ENCODE results near the gene LTB.
"Not testable (repeated sequence)": the region's sequence is repeated elsewhere in the genome, so short reads cannot be mapped to it uniquely, and the experiment has no call there.

Gene LTB

DNA sequence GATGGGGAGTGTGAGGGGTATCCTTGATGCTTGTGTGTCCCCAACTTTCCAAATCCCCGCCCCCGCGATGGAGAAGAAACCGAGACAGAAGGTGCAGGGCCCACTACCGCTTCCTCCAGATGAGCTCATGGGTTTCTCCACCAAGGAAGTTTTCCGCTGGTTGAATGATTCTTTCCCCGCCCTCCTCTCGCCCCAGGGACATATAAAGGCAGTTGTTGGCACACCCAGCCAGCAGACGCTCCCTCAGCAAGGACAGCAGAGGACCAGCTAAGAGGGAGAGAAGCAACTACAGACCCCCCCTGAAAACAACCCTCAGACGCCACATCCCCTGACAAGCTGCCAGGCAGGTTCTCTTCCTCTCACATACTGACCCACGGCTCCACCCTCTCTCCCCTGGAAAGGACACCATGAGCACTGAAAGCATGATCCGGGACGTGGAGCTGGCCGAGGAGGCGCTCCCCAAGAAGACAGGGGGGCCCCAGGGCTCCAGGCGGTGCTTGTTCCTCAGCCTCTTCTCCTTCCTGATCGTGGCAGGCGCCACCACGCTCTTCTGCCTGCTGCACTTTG is 6.8 kb downstream of the LTB start, which contains the start of gene TNF:
Gene TNF, plus strand, starts transcription at position 231 of the 567 bp plus-strand sequence. Its CDS starts 177 bp downstream, at position 408.
- DNase-seq = no peak

DNA sequence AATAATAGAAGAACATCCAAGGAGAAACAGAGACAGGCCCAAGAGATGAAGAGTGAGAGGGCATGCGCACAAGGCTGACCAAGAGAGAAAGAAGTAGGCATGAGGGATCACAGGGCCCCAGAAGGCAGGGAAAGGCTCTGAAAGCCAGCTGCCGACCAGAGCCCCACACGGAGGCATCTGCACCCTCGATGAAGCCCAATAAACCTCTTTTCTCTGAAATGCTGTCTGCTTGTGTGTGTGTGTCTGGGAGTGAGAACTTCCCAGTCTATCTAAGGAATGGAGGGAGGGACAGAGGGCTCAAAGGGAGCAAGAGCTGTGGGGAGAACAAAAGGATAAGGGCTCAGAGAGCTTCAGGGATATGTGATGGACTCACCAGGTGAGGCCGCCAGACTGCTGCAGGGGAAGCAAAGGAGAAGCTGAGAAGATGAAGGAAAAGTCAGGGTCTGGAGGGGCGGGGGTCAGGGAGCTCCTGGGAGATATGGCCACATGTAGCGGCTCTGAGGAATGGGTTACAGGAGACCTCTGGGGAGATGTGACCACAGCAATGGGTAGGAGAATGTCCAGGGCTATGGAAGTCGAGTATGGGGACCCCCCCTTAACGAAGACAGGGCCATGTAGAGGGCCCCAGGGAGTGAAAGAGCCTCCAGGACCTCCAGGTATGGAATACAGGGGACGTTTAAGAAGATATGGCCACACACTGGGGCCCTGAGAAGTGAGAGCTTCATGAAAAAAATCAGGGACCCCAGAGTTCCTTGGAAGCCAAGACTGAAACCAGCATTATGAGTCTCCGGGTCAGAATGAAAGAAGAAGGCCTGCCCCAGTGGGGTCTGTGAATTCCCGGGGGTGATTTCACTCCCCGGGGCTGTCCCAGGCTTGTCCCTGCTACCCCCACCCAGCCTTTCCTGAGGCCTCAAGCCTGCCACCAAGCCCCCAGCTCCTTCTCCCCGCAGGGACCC is 7.8 kb downstream of the LTB start:
- DNase-seq = no peak

DNA sequence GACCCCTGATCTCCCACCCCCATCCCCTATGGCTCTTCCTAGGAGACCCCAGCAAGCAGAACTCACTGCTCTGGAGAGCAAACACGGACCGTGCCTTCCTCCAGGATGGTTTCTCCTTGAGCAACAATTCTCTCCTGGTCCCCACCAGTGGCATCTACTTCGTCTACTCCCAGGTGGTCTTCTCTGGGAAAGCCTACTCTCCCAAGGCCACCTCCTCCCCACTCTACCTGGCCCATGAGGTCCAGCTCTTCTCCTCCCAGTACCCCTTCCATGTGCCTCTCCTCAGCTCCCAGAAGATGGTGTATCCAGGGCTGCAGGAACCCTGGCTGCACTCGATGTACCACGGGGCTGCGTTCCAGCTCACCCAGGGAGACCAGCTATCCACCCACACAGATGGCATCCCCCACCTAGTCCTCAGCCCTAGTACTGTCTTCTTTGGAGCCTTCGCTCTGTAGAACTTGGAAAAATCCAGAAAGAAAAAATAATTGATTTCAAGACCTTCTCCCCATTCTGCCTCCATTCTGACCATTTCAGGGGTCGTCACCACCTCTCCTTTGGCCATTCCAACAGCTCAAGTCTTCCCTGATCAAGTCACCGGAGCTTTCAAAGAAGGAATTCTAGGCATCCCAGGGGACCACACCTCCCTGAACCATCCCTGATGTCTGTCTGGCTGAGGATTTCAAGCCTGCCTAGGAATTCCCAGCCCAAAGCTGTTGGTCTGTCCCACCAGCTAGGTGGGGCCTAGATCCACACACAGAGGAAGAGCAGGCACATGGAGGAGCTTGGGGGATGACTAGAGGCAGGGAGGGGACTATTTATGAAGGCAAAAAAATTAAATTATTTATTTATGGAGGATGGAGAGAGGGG is 8.8 kb downstream of the LTB start:
- DNase-seq = no peak

DNA sequence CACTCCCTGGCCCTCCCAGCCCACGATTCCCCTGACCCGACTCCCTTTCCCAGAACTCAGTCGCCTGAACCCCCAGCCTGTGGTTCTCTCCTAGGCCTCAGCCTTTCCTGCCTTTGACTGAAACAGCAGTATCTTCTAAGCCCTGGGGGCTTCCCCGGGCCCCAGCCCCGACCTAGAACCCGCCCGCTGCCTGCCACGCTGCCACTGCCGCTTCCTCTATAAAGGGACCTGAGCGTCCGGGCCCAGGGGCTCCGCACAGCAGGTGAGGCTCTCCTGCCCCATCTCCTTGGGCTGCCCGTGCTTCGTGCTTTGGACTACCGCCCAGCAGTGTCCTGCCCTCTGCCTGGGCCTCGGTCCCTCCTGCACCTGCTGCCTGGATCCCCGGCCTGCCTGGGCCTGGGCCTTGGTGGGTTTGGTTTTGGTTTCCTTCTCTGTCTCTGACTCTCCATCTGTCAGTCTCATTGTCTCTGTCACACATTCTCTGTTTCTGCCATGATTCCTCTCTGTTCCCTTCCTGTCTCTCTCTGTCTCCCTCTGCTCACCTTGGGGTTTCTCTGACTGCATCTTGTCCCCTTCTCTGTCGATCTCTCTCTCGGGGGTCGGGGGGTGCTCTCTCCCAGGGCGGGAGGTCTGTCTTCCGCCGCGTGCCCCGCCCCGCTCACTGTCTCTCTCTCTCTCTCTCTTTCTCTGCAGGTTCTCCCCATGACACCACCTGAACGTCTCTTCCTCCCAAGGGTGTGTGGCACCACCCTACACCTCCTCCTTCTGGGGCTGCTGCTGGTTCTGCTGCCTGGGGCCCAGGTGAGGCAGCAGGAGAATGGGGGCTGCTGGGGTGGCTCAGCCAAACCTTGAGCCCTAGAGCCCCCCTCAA is 9.9 kb downstream of the LTB start, which contains the start of gene LTA:
Gene LTA, plus strand, starts transcription at position 249 of the 871 bp plus-strand sequence. Its CDS starts 454 bp downstream, at position 703.
- DNase-seq = no peak

DNA sequence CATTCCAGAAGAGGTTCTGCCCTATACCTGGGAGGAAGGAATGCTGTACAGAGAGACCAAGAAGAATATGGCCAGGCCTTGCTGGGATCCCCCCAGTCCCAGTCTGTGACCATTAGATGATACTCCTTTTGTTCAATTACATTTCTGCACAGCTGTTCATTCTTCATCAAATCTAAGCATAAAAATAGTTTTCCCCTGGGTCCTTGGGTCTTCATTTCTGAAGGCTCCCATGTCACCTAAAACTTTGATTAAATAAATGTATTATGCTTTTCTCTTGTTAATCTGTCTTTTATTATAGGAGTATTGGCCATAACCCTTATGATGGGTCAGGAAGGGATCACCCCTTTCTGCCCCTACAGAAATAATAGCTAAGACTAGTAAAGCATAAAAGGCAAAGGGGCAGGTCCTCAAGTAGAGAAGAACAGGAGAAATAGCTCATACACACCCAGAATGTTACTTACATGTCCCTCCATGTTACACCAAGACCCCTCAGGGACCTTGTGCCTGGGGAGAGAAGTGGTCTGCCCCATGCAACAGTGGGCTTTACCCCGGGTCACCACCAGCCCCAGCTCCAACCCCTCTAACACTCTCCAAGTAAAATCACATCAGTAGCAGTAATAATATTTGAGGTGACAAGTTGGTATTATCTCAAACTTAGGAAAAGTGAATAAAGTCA is 12.2 kb downstream of the LTB start:
- no peak for DNase-seq

DNA sequence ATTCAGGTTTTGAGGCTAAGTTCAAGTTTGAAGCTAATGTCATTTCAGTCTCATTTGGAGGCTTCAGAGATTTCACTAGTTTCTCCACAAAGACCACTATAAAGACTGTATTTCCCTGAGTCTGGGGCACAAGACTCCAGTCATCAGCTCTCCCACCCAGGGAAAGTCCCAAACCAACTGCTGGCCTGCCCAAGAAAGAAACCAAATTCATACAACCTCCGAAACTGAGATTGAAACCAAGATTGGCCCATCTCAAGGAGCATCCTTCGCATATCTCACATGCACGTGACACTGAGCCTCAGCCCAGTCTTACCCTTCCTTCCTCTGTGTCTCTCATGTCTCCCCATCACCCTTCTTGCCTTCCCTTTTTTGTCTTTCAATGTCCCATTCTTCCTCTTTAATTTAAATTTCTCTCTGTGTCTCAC is 13.7 kb downstream of the LTB start:
- DNase-seq = no peak

DNA sequence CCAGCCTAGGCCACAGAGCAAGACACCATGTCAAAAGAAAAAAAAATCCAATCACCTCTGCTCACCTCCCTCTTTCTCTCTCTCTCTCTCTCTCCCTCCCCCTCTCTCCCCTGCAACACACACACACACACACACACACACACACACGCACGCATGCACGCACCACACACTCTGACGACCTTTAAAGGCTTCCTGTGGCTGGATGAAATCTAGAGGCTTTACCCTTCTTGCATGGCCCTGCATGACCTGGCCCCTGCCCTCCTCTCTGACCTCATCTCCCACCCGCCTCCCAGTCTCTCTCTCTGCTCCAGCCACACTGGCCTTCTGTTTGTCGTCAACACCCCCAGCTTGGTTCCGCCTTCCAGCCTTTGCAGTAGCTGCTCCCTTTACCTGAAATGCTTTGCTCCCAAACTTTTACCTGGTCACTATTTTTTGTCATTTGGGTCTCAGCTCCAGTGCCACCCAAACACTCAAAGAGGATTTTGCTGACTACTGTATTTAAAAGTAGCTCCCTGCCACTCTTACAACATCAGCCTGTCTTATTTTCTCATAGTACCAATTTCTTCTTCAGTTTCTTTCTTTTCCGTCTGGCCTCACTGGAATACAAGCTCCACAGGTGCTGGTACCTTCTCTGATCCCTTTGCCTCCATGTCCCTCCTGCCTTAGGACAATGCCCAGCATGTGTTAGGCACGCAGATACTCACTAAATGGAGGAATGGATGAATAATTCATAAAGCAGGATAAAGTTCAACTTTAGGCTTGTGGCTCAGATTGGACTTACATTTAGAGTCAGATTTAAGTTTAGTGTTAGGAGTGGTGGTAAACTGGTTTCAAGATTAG is 14.5 kb downstream of the LTB start:
- DNase-seq = no peak

DNA sequence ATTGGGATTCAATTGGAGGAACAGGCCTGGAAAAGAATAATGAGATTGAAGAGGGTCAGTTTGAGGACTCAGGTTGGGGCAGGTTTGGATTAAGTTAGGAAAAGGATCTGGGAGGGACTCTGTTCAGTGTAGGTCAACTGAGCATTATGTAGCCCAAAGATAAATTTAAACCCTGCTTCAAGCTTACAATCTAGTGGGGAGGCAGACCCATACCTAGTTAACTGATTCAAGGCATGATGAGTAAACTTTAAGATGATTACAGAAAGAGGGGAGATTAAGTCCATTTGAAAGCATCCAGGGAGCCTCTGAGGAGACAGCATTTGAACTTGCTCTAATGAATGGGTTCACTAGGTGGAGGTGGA is 21.5 kb downstream of the LTB start:
- DNase-seq = no peak

DNA sequence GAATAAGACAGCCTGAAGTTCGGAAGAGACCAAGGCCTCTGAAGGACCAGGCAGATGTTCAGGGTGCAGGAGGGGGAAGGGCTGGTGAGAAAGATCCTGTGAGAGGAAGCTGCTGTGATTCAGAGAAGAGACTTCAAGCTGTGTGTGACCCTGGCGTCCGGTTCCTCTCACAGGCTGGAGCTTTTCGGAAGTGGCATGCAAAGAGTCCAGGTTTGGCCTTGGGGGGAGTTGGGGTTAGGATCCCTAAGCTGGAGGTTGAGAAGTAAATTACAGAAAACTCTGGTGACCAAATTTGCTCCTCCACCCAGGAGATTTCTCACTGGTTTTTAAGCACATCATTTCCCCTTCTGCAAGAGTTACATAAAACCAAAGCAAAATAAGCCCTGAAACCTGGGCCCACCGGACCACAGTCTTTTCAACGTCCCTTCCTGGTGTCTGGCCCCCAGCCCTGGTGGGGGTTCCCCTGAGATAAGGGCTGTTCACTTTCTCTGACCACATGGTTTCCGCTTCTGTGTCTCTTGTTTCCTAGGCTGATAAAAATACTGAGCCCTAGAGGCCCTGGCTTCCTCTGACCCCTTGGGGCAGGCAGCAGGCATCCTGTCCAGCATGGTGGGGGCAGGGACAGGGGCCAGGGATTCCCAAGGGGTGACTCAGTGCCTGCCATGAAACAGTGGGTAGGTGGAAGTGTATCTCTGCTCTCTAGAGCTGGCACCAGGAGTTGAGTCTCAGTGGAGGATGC is 22.1 kb downstream of the LTB start:
- no peak for DNase-seq

DNA sequence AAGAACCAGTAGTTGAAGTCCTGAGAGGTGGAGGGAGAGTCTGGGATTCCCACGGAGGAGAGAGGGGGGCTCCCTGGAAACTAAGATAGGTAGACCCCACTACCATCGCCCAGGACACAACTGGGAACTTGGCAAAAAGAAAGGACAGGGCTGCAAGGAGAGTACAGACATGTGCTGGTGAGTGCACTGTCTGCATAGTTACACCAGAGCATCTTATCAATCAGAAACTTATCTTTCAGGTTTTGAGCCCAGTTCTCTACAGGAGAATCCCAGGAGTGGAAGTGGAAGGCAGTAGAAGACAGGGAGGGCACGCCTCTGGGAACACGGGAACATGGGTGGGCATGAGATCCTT is 22.6 kb downstream of the LTB start:
- no peak for DNase-seq

DNA sequence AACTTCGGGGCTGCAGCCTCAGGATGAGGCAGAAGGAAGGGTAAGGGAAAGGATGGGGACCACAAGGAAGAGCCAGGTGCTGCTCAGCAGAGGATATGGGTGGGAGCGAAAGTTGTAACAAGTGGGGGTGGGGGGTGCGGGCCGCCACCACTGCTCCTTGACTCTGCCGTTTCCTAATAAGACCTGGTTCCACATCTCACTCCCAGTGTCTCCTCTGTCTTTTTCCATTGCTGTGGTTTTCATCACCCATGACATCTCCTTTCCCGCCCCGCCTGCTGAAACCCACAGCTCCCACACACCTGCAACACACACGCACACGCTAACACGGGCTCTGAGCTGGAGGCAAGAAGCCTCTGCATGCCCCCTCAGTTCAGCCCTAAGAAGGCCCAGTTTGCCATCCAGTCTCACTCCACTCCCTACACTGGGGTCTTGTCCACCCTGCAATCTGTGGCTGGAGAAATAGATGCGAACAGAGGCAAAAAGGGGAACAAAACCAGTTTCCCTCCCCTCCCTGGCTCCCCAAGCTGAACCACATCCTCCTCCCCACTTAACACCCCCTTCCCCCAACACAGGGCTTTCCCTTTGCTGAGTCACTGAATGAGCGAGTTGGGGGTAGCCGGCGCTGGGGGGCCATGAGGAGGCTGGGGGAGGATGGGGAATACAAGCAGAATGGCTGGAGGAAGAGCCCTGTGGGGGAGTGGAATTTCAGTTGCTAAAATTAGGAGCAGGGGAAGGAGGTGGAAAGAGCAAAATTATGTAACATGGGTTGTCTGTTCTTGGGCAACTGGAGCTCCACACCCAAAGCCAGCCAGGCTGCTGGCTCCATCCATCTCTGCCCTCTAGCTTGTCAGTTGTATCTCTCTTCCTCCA is 23.4 kb downstream of the LTB start:
- DNase-seq = no peak

DNA sequence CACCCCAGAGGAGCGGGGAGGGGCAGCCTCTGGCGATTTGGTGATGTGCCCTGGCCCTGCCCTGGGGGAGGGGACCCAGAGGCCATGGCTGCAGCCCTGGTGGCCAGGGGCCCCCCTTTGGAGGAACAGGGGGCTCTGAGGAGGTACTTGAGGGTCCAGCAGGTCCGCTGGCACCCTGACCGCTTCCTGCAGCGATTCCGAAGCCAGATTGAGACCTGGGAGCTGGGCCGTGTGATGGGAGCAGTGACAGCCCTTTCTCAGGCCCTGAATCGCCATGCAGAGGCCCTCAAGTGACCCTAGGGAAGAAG is 24.0 kb downstream of the LTB start:
- no peak for DNase-seq

DNA sequence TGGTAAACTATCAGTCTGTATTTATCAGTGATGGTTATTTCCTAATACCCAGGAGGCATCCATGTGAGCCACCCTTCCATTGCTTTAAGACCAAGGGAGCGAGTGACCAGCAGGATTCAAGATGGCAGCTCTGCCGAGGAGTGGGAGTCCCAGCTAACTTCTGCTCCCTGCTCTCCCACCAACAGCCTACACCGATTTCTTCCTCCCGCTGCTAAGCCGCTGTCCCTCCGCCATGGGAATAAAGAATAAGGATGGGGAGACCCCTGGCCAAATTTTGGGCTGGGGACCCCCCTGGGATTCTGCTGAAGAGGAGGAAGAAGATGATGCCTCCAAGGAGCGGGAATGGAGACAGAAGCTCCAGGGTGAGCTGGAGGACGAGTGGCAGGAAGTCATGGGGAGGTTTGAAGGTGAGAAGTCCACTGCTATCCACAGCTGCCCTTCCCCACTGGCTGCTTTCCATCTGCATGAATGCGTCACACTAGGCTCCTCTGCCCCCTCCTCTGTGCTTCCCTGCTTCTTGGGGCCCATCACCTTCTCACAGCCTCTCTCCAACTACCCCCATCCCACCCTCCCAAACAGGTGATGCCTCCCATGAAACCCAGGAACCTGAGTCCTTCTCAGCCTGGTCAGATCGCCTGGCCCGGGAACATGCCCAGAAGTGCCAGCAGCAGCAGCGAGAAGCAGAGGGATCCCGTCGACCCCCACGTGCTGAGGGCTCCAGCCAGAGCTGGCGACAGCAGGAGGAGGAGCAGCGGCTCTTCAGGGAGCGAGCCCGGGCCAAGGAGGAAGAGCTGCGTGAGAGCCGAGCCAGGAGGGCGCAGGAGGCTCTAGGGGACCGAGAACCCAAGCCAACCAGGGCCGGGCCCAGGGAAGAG is 24.5 kb downstream of the LTB start:
- DNase-seq = no peak

DNA sequence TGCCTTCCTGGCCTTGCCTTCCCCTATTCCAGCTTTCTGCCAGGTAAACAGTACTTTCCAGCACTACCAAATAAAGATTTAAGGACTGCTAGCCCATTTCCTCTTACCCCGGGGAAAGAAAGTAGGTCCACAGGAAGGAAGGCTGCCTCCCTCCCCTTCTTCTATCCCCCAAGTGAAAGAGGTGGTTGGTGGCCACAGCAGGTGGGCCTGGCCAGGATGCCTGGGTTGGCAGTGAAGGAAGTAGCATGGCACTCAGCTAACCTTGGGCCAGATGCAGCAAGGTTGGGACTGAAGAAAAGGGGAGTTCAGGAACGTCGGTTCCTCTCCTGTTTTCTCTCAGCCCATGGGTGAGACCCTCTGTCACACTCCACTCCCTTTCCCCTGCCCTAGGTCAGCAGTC is 25.9 kb downstream of the LTB start:
- DNase-seq = no peak

DNA sequence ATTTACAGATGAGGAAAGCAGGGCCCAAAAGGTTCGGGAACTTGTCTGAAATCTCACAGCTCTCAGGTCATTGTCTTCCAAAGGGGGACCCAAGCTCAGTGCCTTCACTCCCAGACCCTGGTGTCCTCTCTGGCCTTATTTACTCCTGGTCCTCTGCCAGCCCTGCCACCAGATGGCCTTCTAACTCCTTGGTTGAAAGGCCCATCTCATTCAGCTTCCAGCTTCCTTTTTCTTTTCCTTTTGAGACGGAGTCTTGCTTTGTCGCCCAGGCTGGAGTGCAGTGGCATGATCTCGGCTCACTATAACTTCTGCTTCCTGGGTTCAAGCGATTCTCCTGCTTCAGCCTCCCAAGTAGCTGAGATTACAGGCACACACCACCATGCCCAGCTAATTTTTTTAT is 30.9 kb downstream of the LTB start:
- not testable (repeated sequence) for DNase-seq

DNA sequence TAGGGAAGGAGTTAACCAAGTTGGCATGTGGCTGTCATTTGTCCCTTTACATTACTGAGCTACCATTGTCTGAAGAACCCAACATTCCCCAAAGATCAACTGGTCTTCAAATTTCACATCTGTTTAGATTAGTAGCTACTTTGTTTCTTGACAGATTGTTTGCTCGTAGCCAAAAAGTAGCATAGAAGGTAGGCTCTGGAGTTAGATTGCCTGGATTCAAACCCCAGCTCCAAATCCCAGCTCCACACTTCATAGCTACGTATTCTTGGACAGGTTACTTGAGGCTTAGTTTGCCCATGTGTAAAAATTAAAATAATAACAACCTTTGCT is 33.7 kb downstream of the LTB start:
- no peak for DNase-seq

DNA sequence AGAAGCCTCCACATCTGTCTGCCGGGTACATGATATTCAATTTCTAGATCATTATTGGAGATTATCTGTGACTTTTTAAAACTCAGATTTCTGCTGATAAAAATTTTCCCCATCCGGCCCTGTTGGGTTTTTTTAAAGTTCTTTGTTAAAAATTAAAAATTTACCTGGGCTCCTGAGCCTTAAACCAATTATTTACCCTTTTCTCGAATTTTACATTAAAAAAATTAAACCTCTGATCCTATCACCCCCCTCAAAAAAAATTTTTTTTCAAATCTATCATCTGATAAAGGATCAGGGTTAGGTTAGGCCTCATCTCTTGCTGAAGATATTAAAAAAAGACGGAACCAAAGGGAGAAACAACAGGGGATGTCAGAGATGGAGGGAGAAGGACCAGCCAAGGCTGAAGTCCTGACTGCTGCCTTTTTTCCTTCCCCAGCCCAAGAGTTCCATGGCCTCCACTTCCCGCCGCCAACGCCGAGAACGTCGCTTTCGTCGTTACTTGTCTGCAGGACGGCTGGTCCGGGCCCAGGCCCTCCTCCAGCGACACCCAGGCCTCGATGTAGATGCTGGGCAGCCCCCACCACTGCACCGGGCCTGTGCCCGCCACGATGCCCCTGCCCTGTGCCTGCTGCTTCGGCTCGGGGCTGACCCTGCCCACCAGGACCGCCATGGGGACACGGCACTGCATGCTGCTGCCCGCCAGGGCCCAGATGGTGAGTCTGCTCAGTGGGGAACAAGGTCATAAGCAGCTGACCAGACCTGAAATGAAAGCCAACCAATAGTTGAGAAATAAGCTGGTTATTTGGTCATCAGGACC is 34.3 kb downstream of the LTB start:
- no peak for DNase-seq

Data from right hindlimb (tissue), 1 donor.